ENCODE data around the gene CAT.

The CAT gene

GRCh38 chr11:34461215-34461614 lies 22.5 kb downstream of the CAT start:
- FAIRE-seq = no peak

GRCh38 chr11:34464591-34465051 lies 25.9 kb downstream of the CAT start:
- FAIRE-seq = no peak

- FAIRE-seq = no peak
Measured at GRCh38 chr11:34466802-34467488, 28.2 kb downstream of the CAT start.

GRCh38 chr11:34468209-34468841 lies 29.6 kb downstream of the CAT start:
- no peak for FAIRE-seq

- no peak for FAIRE-seq
Measured at GRCh38 chr11:34473603-34474169, 35.0 kb downstream of the CAT start.

GRCh38 chr11:34475656-34476055 lies 36.9 kb downstream of the CAT start:
- no peak for FAIRE-seq

- FAIRE-seq = no peak
Measured at GRCh38 chr11:34476849-34477248, 38.1 kb downstream of the CAT start.

GRCh38 chr11:34478845-34479663 lies 40.3 kb downstream of the CAT start:
- no peak for FAIRE-seq

GRCh38 chr11:34480314-34480713 lies 41.6 kb downstream of the CAT start:
- no peak for FAIRE-seq

- FAIRE-seq = no peak
Measured at GRCh38 chr11:34481307-34481706, 42.6 kb downstream of the CAT start.

GRCh38 chr11:34483106-34483874 lies 44.6 kb downstream of the CAT start:
- FAIRE-seq = no peak

GRCh38 chr11:34487430-34487829 lies 48.7 kb downstream of the CAT start:
- FAIRE-seq = no peak

- FAIRE-seq = no peak
Measured at GRCh38 chr11:34488855-34489557, 50.3 kb downstream of the CAT start.

- FAIRE-seq = no peak
Measured at GRCh38 chr11:34490304-34490703, 51.6 kb downstream of the CAT start.

- FAIRE-seq = peak; percentile 77
Measured at GRCh38 chr11:34492806-34493414, 54.2 kb downstream of the CAT start.

- no peak for FAIRE-seq
Measured at GRCh38 chr11:34493468-34493867, 54.7 kb downstream of the CAT start.

GRCh38 chr11:34493926-34494595 lies 55.3 kb downstream of the CAT start:
- FAIRE-seq = no peak

GRCh38 chr11:34495239-34495723 lies 56.5 kb downstream of the CAT start:
- FAIRE-seq = no peak

- no peak for FAIRE-seq
Measured at GRCh38 chr11:34495724-34496377, 57.1 kb downstream of the CAT start.
